Measurements from ENCODE around the gene ZDHHC14. TPM values are rescaled to one million over a fixed set of nuclear protein-coding genes. Genes with fewer than 3 reads are reported as not detected.
"Not testable (repeated sequence)": the region's sequence is repeated elsewhere in the genome, so short reads cannot be mapped to it uniquely, and the experiment has no call there.

The ZDHHC14 gene
- total RNA-seq, 4 donors from 2014 or later, result 11.4 to 20.8 (median 15.6) TPM

DNA sequence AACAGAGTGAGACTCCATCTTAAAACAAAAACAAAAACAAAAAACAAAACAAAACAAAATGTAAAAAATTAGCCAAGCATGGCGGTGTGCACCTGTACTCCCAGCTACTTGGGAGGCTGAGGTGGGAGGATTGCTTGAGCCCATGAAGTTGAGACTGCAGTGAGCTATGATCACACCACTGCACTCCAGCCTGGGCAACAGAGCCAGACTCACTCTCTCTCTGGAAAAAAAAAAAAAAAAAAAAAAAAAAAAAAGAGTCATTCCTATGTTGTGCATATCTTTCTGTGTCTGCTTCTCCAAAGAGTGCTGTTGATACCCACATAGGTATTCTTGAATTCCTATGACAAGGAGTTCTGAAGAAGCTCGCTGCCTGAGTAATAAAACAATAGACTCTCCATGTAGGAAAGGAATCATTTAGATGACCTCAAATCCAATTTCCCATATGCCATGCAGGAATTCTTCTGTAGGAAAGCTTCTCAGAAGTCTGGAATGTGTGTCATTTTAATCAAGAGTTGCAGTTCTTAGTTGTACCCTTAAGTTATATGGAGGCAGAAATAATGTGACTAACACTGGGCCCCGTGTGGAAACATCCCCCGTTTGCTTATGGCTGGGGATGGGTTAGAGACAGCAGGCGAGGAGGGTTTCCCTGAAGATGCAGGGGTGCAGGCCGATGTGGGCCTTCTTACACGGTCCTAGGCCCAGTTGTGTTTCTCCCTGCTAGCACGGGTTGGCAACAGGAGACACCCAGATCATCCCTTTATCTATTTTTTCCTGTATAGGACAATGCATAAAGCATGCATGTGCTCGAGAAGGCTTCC is 79.4 kb downstream of the ZDHHC14 start:
- Histone ChIP-seq H3K27ac (no peak overlapping the region), H3K4me3 (no peak overlapping the region), H3K4me1 (peaks cover 0 to 17% (median 8%) of the 10 kb centered on the region in 4 donors), H3K27me3 (no peaks in the 10 kb centered on the region), H3K9me3 (no peaks in the 10 kb centered on the region), H3K36me3 (no peaks in the 10 kb centered on the region)
- TF ChIP-seq, protein P1, sequence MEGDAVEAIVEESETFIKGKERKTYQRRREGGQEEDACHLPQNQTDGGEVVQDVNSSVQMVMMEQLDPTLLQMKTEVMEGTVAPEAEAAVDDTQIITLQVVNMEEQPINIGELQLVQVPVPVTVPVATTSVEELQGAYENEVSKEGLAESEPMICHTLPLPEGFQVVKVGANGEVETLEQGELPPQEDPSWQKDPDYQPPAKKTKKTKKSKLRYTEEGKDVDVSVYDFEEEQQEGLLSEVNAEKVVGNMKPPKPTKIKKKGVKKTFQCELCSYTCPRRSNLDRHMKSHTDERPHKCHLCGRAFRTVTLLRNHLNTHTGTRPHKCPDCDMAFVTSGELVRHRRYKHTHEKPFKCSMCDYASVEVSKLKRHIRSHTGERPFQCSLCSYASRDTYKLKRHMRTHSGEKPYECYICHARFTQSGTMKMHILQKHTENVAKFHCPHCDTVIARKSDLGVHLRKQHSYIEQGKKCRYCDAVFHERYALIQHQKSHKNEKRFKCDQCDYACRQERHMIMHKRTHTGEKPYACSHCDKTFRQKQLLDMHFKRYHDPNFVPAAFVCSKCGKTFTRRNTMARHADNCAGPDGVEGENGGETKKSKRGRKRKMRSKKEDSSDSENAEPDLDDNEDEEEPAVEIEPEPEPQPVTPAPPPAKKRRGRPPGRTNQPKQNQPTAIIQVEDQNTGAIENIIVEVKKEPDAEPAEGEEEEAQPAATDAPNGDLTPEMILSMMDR (IDR thresholded peaks at IDR 0.05), result no peak
- TF ChIP-seq EP300 (IDR thresholded peaks at IDR 0.05), result no peak
- no peak for TF ChIP-seq POLR2A (IDR thresholded peaks at IDR 0.05)
- 85 to 87% methylated on average over 9 of the region's 9 CpGs for whole genome bisulfite sequencing, 2 donors
- DNase-seq (ENCODE audit: low spot score in 2 of 2), result no peak

DNA sequence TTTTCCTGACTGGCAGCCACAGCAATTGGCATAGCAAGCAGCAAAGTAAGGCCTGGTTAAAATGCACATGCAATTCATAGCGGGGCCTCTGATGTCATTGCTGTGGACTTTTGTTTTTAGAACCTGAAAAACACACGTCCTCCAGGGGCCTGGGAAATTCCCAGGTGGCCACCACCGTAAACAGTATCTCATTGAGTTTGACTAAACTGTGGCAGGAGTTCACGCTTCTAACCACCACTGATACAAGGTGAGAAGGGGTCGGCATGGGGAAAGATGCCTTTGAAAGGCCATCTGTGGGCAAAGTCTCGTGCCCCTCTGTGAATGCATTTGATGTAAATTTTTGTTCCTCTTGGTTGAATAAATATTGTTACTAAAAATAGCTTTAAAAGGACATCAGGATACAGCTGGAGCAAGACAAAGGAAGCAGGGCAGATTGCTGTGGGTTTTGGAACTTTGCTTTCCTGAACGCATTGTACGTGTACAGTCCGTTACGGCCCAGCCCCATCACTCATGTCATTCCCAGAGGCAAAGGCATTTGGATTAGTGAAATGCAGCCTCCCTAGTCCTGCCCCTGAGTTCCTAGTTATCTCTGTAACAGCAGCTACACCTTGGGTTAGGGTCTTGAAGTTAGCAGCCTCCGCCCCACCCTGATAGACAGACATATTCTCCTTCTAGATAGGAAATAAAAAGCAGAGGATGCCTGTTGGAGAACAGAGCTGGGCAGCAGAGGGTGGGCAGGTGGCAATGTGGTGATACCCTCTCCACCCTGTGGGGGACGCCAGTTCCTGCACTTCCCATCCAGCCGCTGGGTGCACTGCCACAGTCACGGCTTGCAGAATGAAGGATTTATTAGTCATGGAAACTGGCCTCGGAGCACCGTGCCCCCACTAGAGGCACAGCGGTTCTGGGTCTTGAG is 80.3 kb downstream of the ZDHHC14 start:
- Histone ChIP-seq H3K4me3 (no peak overlapping the region), H3K9me3 (no peaks in the 10 kb centered on the region), H3K4me1 (peaks cover 0 to 15% (median 5%) of the 10 kb centered on the region in 4 donors), H3K27ac (no peak overlapping the region), H3K36me3 (no peaks in the 10 kb centered on the region), H3K27me3 (no peaks in the 10 kb centered on the region)
- WGBS, 2 donors, result 72 to 82% methylated on average over 17 of the region's 17 CpGs
- TF ChIP-seq, protein P1 (IDR thresholded peaks at IDR 0.05), result no peak
- TF ChIP-seq EP300 (IDR thresholded peaks at IDR 0.05), result no peak
- no peak for TF ChIP-seq POLR2A (IDR thresholded peaks at IDR 0.05)
- DNase-seq (ENCODE audit: low spot score in 2 of 2), result no peak

DNA sequence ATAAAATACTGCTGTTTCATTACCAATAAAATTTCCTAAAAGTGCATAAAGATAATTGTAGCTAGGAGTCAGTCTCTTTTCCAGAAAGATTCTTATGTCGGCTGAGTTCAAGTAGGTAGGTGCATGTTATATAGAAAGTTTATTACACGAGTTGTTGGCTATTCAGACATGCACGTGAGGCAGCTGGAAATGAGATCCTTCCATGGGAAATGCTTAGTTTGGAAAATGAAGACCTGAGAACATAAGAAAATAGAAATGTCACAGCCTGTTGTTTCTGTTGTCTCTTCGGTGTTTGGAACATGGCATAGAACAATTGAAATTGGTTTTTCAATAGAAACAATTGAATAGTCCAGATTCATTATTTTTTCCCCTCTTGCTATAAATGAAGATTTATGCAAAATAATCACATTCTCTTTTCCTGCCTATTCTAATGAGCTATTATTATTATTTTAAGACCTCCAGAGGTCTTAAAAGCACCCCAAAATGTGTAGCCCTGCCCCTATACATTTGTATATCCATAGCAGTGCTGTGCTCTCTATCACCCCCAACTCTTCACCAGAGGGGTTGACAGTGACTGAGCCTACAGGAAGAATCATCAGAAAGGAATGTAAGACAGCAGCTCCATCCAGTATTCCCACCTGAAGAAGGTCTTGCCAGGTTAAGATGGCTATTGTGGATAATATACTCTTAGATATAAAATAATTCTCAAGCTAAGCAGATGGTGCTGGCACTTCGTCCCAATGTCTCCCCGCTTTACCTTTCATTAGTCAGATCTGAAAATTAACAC is 82.2 kb downstream of the ZDHHC14 start:
- Histone ChIP-seq H3K27me3 (no peaks in the 10 kb centered on the region), H3K36me3 (no peaks in the 10 kb centered on the region), H3K9me3 (no peaks in the 10 kb centered on the region), H3K4me1 (peaks cover 0 to 10% (median 5%) of the 10 kb centered on the region in 4 donors), H3K4me3 (no peak overlapping the region), H3K27ac (no peak overlapping the region)
- DNase-seq (ENCODE audit: low spot score in 2 of 2), result no peak
- no peak for TF ChIP-seq POLR2A (IDR thresholded peaks at IDR 0.05)
- TF ChIP-seq, protein P1 (IDR thresholded peaks at IDR 0.05), result no peak
- no peak for TF ChIP-seq EP300 (IDR thresholded peaks at IDR 0.05)
- 86 to 91% methylated on average over 6 of the region's 6 CpGs for WGBS, 2 donors

DNA sequence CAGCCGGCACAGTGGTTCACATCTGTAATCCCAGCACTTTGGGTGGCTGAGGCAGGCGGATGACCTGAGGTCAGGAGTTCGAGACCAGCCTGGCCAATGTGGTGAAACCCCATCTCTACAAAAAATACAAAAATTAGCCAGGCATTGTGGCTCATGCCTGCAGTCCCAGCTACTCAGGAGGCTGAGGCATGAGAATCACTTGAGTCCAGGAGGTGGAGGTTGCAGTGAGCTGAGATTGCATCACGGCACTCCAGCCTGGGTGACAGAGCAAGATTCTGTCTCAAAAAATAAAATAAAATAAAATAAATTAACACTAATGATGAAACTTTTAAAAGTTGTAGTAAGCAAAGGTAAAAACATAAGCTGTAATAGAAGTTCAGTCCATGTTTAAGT is 82.7 kb downstream of the ZDHHC14 start:
- not testable (repeated sequence) for H3K36me3 ChIP-seq; H3K4me3 ChIP-seq; H3K27me3 ChIP-seq; H3K9me3 ChIP-seq; H3K27ac ChIP-seq; DNase-seq (ENCODE audit: low spot score in 2 of 2)
- H3K4me1 ChIP-seq, result peaks cover 0 to 10% (median 5%) of the 10 kb centered on the region in 4 donors
- WGBS, 2 donors, result 95 to 96% methylated on average over 4 of the region's 4 CpGs
